Coronary artery (tissue), 2 donors: ENCODE results near the gene HIVEP2.
A peak's percentile ranks its signal among the peaks of the same experiment; 100 is the strongest.
"Not testable (repeated sequence)": the region's sequence is repeated elsewhere in the genome, so short reads cannot be mapped to it uniquely, and the experiment has no call there.

Source experiments
- DNase-seq: peaks from one replicate; pipeline ENCODE4 v3.0.0-alpha.2; 2017; ENCODE audit warnings: low spot score
- H3K27ac ChIP-seq, 2 donors: fragments of 200-600 bp; sonication (generic); one replicate each; pipeline ENCODE4 v1.5.1; 2016 to 2019
- H3K4me3 ChIP-seq: fragments of 200-600 bp; sonication (generic); 2 replicates; pipeline ENCODE4 v1.5.1; 2016; ENCODE audit warnings: mild to moderate bottlenecking, moderate library complexity
- TF ChIP-seq, protein P1 (sequence below): fragments of 200-600 bp; sonication (generic); IDR thresholded peaks from one replicate; pipeline ENCODE4 v1.5.1; 2019; ENCODE audit warnings: antibody characterized with exemption

Gene HIVEP2

DNA sequence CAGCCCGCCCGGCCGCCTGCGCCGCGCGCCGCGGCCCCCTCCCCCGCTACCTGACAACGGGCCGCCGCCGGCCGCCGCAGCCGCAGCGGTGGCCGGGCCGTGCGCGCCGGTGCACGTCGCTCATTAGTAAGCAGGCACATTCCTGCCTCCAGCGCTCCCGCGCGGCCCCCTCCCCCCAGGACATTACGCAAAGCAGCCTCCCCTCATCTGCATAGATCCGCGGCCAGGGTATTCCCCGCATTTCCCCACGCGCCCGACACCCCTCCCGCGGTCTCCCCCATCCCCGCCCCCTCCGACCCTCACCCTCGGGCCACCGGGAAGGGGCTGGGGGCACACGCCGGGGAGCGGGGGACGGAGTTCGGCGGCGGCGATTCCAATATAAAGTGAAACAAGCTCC lies at the start of gene HIVEP2:
Gene HIVEP2, minus strand, starts transcription at position 128 of the 397 bp plus-strand sequence. CDS start 170,438 bp downstream, outside the sequence.
- TF ChIP-seq, protein P1, sequence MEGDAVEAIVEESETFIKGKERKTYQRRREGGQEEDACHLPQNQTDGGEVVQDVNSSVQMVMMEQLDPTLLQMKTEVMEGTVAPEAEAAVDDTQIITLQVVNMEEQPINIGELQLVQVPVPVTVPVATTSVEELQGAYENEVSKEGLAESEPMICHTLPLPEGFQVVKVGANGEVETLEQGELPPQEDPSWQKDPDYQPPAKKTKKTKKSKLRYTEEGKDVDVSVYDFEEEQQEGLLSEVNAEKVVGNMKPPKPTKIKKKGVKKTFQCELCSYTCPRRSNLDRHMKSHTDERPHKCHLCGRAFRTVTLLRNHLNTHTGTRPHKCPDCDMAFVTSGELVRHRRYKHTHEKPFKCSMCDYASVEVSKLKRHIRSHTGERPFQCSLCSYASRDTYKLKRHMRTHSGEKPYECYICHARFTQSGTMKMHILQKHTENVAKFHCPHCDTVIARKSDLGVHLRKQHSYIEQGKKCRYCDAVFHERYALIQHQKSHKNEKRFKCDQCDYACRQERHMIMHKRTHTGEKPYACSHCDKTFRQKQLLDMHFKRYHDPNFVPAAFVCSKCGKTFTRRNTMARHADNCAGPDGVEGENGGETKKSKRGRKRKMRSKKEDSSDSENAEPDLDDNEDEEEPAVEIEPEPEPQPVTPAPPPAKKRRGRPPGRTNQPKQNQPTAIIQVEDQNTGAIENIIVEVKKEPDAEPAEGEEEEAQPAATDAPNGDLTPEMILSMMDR: no peak
- DNase-seq: peak; percentile 93
- H3K4me3 ChIP-seq: peak within 1 kb of the TSS; percentile 77
- H3K27ac ChIP-seq: peak within 1 kb of the TSS; percentile 97 to 98

- DNase-seq: no peak
- Histone ChIP-seq H3K4me3 (no peak overlapping the region), H3K27ac (no peak overlapping the region)
- TF ChIP-seq, protein P1: no peak
Measured at GRCh38 chr6:142993977-142994376, 49.0 kb upstream of the HIVEP2 start.

DNA sequence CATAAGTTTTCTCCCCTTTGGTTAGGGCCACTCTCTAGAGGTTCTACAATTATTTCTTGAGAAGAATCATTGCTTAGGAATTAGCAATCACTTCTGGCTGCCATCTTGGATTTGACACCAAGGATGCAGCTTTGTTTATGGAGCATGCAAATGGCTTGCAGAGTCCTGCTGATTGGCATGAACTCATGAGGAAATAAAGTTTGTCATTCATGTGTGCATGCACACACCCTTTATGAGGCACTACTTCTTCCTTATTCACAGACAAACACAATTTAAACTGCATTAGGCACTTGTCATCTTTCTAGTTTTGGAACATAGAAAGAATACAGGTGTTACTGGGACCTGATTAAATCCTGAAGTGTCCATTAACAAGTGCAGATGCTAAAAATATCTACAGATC lies 42.5 kb upstream of the HIVEP2 start:
- Histone ChIP-seq H3K4me3 (no peak overlapping the region), H3K27ac (no peak overlapping the region)
- TF ChIP-seq, protein P1: no peak
- no peak for DNase-seq

- H3K4me3 ChIP-seq: no peak overlapping the region
- TF ChIP-seq, protein P1: no peak
- H3K27ac ChIP-seq: no peak overlapping the region
- no peak for DNase-seq
Measured at GRCh38 chr6:142985281-142985680, 40.3 kb upstream of the HIVEP2 start.

DNA sequence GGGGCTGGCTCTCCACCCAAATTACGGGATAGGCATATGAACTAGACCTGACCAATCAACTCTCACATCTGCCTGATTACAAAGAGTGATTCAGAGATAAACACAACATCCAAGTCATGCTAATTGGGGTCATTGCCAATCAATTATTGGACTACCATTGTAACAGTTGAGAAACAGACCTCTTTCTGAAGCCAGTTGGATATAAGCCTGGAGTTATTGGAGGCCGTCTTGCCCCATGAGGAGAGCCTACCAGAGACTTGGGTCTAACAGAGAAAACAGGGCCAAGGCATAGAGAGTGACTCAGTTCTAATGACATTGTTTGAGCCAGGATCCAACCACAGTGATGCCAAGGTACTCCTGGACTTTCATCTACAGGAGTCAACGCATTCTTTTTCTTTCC lies 39.4 kb upstream of the HIVEP2 start:
- Histone ChIP-seq H3K4me3 (no peak overlapping the region), H3K27ac (no peak overlapping the region)
- no peak for DNase-seq
- TF ChIP-seq, protein P1: no peak

DNA sequence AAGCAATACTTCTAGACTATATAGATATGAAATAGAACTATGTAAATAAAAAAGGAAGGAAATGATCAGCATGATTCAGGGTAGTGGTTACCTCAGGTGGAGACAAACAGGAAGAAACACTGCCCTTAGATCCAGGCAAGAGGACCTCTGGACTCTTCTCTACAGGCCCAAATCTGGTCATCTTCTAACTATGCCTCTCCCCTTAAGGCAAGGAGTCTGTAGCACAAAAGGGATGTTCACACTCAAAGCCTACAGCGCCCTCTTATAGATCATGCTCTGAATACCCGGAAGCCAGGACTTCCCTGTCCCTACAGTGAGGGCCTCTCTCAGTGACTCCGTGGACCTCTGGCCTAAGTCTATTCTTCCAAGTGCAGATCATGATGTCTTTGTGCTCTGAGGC lies 30.4 kb upstream of the HIVEP2 start:
- Histone ChIP-seq H3K27ac (no peak overlapping the region), H3K4me3 (no peak overlapping the region)
- TF ChIP-seq, protein P1: no peak
- no peak for DNase-seq

DNA sequence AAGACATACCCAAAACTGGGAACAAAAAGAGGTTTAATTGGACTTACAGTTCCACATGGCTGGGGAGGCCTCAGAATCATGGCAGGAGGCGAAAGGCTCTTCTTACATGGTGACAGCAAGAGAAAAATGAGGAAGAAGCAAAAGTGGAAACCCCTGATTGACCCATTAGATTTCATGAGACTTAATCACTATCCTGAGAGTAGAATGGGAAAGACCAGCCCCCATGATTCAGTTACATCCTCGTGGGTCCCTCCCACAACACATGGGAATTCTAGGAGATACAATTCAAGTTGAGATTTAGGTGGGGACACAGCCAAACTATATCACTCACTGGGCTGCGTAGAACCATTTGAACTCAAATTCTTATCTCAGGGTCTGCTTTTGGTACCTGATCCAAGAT lies 26.0 kb upstream of the HIVEP2 start:
- not testable (repeated sequence) for H3K27ac ChIP-seq, H3K4me3 ChIP-seq, DNase-seq

DNA sequence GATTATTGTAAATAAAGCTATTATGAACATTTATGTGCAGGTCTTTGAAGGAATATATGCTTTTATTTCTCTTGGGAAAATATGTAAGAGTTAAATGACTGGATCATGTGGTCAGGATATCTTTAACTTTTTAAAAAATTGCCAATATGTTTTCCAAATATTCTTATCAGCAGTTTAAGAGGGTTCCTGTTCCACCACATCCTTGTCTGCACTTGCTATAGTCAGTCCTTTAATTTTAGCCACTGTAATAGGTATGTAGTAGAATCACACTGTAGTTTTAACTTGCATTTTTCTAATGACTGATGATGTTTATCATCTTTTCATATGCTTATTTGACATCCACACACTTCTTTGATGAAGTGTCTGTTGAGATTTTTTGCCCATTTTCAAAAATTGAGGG lies 23.6 kb upstream of the HIVEP2 start:
- TF ChIP-seq, protein P1: no peak
- Histone ChIP-seq H3K4me3 (no peak overlapping the region), H3K27ac (no peak overlapping the region)
- no peak for DNase-seq
